GM18909 (cell line): ENCODE measurements around the gene LMAN2.

ENCODE experiments used
- ATAC-seq: cut with Tn5 transposase; IDR thresholded peaks from one replicate; pipeline ENCODE4 v1.9.1; 2021; ENCODE audit warnings: mild to moderate bottlenecking; ENCODE audit not compliant: unreplicated experiment, poor library complexity

LMAN2 gene

DNA sequence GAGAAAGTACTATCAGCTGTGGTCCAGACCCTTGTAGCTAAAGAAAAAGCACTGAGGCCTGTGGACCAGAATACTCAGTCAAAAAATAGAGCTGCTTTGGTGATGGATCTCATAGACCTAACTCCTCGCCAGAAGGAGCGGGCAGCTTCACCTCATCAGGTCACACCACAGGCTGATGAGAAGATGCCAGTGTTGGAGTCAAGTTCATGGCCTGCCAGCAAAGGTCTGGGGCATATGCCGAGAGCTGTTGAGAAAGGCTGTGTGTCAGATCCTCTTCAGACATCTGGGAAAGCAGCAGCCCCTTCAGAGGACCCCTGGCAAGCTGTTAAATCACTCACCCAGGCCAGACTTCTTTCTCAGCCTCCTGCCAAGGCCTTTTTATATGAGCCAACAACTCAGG is 56.8 kb downstream of the LMAN2 start:
- no peak for ATAC-seq

DNA sequence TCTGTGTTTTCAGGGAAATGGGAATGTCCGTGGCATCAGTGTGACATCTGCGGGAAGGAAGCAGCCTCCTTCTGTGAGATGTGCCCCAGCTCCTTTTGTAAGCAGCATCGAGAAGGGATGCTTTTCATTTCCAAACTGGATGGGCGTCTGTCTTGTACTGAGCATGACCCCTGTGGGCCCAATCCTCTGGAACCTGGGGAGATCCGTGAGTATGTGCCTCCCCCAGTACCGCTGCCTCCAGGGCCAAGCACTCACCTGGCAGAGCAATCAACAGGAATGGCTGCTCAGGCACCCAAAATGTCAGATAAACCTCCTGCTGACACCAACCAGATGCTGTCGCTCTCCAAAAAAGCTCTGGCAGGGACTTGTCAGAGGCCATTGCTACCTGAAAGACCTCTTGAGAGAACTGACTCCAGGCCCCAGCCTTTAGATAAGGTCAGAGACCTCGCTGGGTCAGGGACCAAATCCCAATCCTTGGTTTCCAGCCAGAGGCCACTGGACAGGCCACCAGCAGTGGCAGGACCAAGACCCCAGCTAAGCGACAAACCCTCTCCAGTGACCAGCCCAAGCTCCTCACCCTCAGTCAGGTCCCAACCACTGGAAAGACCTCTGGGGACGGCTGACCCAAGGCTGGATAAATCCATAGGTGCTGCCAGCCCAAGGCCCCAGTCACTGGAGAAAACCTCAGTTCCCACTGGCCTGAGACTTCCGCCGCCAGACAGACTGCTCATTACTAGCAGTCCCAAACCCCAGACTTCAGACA is 57.5 kb downstream of the LMAN2 start:
- no peak for ATAC-seq

DNA sequence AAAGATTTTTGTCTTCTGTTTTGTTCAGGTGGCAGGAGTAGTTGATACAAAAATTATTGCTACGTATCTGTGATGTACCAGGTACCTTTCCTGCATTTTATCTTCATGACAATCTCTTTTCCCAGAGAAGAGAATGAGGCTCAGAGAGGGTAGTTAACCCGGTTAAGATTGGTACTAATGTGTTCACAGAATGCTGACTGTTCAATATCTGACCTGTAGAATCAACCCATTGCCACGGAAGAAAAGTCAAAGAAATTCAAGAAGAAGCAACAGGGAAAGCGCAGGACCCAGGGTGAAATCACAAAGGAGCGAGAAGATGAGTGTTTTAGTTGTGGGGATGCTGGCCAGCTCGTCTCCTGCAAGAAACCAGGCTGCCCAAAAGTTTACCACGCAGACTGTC is 59.7 kb downstream of the LMAN2 start:
- no peak for ATAC-seq

DNA sequence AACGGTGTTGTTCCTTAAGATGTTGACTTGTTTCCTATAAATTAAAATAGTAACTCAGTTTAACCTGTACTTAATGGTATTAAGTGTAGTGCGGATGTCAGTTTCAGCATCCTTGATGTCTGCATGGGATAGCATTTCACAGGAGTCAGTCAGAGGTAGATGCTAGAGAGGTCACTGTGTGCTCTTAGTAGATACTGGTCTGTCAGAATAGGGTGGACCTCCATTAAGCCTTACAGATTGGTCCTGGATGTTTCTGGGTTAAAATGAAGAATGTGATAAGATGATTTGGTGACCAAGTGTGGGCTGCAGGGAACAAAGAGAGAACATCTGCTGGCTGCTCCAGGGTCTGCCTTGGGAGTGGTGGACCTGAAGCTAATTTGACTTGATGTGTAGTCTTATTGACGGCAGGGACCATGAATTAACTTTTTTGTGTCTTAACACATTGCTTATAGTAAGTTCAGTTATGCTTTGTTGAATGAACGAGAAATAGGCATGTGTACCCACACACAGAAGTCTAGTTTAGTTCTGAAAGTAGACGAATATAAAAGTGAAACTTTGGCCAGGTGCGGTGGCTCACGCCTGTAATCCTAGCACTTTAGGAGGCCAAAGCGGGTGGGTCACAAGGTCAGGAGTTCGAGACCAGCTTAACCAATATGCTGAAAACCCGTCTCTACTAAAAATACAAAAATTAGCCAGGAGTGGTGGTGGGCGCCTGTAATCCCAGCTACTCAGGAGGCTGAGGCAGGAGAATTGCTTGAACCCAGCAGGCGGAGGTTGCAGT is 60.5 kb downstream of the LMAN2 start:
- ATAC-seq, result no peak

DNA sequence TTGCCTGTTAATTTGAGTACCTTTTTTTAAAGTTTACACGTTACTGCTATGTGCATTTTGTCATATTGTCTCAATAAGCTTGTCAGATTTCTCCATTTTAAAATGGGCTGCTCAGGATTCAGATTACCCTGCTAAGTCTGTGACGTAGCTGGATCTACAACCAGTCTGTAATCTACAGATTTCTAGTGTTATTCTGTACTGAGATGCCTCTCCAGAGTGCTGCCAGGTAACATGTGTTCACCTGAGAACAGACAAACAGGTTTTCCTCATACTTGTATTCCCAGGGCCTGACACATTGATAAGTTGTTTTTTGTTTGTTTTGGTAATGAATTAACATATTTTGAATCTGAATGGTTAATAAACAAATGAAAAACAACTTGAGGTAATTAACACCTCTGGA is 63.3 kb downstream of the LMAN2 start:
- no peak for ATAC-seq
